IMR-90 (cell line): ENCODE measurements around the gene STKLD1. TPM values are rescaled to one million over a fixed set of nuclear protein-coding genes. Genes with fewer than 3 reads are reported as not detected.
"Not testable (repeated sequence)": the region's sequence is repeated elsewhere in the genome, so short reads cannot be mapped to it uniquely, and the experiment has no call there.

Experiments used
- ATAC-seq: fragments of 200-7000 bp; cut with Tn5 transposase; 2 replicates; pipeline ENCODE4 v1.9.1; 2020; ENCODE audit warnings: low read depth, mild to moderate bottlenecking, moderate library complexity
- BruUV-seq: library from RNA; stranded (reverse); fragments of 400-500 nt; replicated peaks from 2 replicates; lab custom pipeline; 2021; lab: Mats Ljungman, UMichigan
- CTCF ChIA-PET: fragments of 300-600 bp; formaldehyde crosslinking; extraction: SDS; loops from one replicate; lab custom pipeline; 2021; ENCODE audit warnings: antibody characterized with exemption; lab: Yijun Ruan, JAX
- POLR2A ChIA-PET: fragments of 300-600 bp; sonication (Branson Sonifier 250); formaldehyde crosslinking; loops from one replicate; lab custom pipeline; 2022; ENCODE audit warnings: antibody characterized with exemption; ENCODE audit not compliant: unreplicated experiment; lab: Charles Lee
- DNase-seq: peaks from one replicate; pipeline ENCODE4 v3.0.0; 2013
- H2AFZ ChIP-seq: replicated peaks from 2 replicates; pipeline ENCODE3; 2013; ENCODE audit warnings: low read length, mild to moderate bottlenecking; ENCODE audit not compliant: poor library complexity
- H2AK5ac ChIP-seq: 2 replicates; pipeline ENCODE4 v1.6.1; 2013; ENCODE audit warnings: low read depth, low read length, inconsistent platforms
- H2AK9ac ChIP-seq: replicated peaks from 2 replicates; pipeline ENCODE3; 2013; ENCODE audit warnings: mild to moderate bottlenecking, low read depth, low read length, moderate library complexity; ENCODE audit not compliant: poor library complexity
- H2BK120ac ChIP-seq: 2 replicates; pipeline ENCODE4 v1.6.1; 2013; ENCODE audit warnings: low read depth, low read length, inconsistent platforms
- H2BK15ac ChIP-seq: 3 replicates; pipeline ENCODE4 v1.6.1; 2013; ENCODE audit warnings: low read depth, low read length, inconsistent platforms
- H2BK20ac ChIP-seq: 2 replicates; pipeline ENCODE4 v1.6.1; 2013; ENCODE audit warnings: low read depth, mild to moderate bottlenecking, inconsistent platforms, low read length, moderate library complexity
- H2BK5ac ChIP-seq: 2 replicates; pipeline ENCODE4 v1.6.1; 2013; ENCODE audit warnings: mild to moderate bottlenecking, low read depth, low read length, inconsistent platforms; ENCODE audit not compliant: poor library complexity, severe bottlenecking
- H3K14ac ChIP-seq: replicated peaks from 2 replicates; pipeline ENCODE4 v1.6.1; 2013; ENCODE audit warnings: low read depth, low read length, inconsistent platforms
- H3K18ac ChIP-seq: 2 replicates; pipeline ENCODE4 v1.6.1; 2013; ENCODE audit warnings: low read depth, low read length, control low read depth
- H3K23ac ChIP-seq: 2 replicates; pipeline ENCODE4 v1.6.1; 2013; ENCODE audit warnings: low read depth, low read length, inconsistent platforms
- H3K27ac ChIP-seq: 2 replicates; pipeline ENCODE4 v1.5.1; 2013; ENCODE audit warnings: mild to moderate bottlenecking, control low read depth, low read length; ENCODE audit not compliant: insufficient read depth
- H3K27me3 ChIP-seq: 2 replicates; pipeline ENCODE4 v1.6.1; 2013; ENCODE audit warnings: low read length; ENCODE audit not compliant: control insufficient read depth, insufficient read depth
- H3K36me3 ChIP-seq: 2 replicates; pipeline ENCODE4 v1.6.1; 2013; ENCODE audit warnings: low read length, mixed read lengths; ENCODE audit not compliant: control insufficient read depth, insufficient read depth
- H3K4ac ChIP-seq: 2 replicates; pipeline ENCODE4 v1.6.1; 2013; ENCODE audit warnings: low read depth, low read length, inconsistent platforms
- H3K4me1 ChIP-seq: 2 replicates; pipeline ENCODE4 v1.6.1; 2013; ENCODE audit warnings: low read length, mixed read lengths; ENCODE audit not compliant: control insufficient read depth, insufficient read depth
- H3K4me2 ChIP-seq: 2 replicates; pipeline ENCODE4 v1.6.1; 2013; ENCODE audit warnings: low read depth, mild to moderate bottlenecking, control low read depth, low read length, moderate library complexity
- H3K4me3 ChIP-seq: 2 replicates; pipeline ENCODE4 v1.5.1; 2013; ENCODE audit warnings: low read depth, mild to moderate bottlenecking, control low read depth, low read length, moderate library complexity; ENCODE audit not compliant: insufficient read depth
- H3K56ac ChIP-seq: 2 replicates; pipeline ENCODE4 v1.6.1; 2013; ENCODE audit warnings: low read length, inconsistent platforms; ENCODE audit not compliant: insufficient read depth; ENCODE audit errors: extremely low read depth
- H3K79me1 ChIP-seq, 2 experiments: 2 replicates each; pipeline ENCODE4 v1.6.1; 2013; ENCODE audit warnings: low read length in 2 of 2, inconsistent platforms in 1 of 2, low read depth in 1 of 2
- H3K9ac ChIP-seq: 2 replicates; pipeline ENCODE4 v1.6.1; 2013; ENCODE audit warnings: low read depth, low read length, control low read depth
- H3K9me1 ChIP-seq: 2 replicates; pipeline ENCODE4 v1.6.1; 2013; ENCODE audit warnings: low read length, inconsistent platforms; ENCODE audit not compliant: insufficient read depth
- H3K9me3 ChIP-seq: 2 replicates; pipeline ENCODE4 v1.6.1; 2013; ENCODE audit warnings: low read length; ENCODE audit not compliant: control insufficient read depth, insufficient read depth
- H4K20me1 ChIP-seq: 2 replicates; pipeline ENCODE4 v1.6.1; 2013; ENCODE audit warnings: low read length, inconsistent platforms; ENCODE audit not compliant: insufficient read depth
- H4K5ac ChIP-seq: 2 replicates; pipeline ENCODE4 v1.6.1; 2013; ENCODE audit warnings: mild to moderate bottlenecking, low read depth, low read length, control low read depth
- H4K8ac ChIP-seq, 2 experiments: 2 replicates each; pipeline ENCODE4 v1.6.1; 2013; ENCODE audit warnings: low read depth in 2 of 2, low read length in 2 of 2, control low read depth in 1 of 2, inconsistent platforms in 1 of 2
- H4K91ac ChIP-seq: 2 replicates; pipeline ENCODE4 v1.6.1; 2013; ENCODE audit warnings: low read depth, low read length, inconsistent platforms; ENCODE audit not compliant: insufficient read depth
- WGBS, 2 experiments: methylation state at CpG; one replicate each; pipeline versions ENCODE4 v1.1.5 to v1.1.7; 2013; ENCODE audit warnings: missing lambda C conversion rate in 2 of 2; ENCODE audit not compliant: insufficient read length in 1 of 2; ENCODE audit errors: extremely low coverage in 2 of 2; 5-methylcytosine and 5-hydroxymethylcytosine counted together
- dilution Hi-C: fragments of 300-500 bp; cut with HindIII; formaldehyde crosslinking; loops from one replicate; pipeline ENCODE4 v1.14.3; 2018; ENCODE audit warnings: low sequenced_read_pairs; ENCODE audit not compliant: unreplicated experiment
- in situ Hi-C: fragments of 300-500 bp; cut with MboI; formaldehyde crosslinking; loops from 3 replicates; pipeline ENCODE4 v1.14.3; 2019; ENCODE audit warnings: low sequenced_read_pairs, inconsistent platforms, mixed read lengths
- intact Hi-C: fragments of 100-400 bp; cut with micrococcal nuclease; formaldehyde crosslinking; loops from 2 replicates; pipeline ENCODE4 v1.10.0; 2022
- polyA plus RNA-seq, 3 experiments: library from polyadenylated mRNA; depleted of rRNA; stranded (reverse); fragments of >200 nt; gene quantifications; 2 replicates each; pipeline ENCODE4 v1.2.3, GENCODE V29; 2012; ENCODE audit warnings: low replicate concordance in 1 of 3
- total RNA-seq: library from RNA; depleted of rRNA; stranded (reverse); fragments of >200 nt; gene quantifications from 2 replicates; pipeline ENCODE4 v1.2.3, GENCODE V29; 2012

The STKLD1 gene
- total and polyA plus RNA-seq, 2 of the 4 experiments (the other 2 are of a cell fraction): 0.54 to 0.65 TPM

DNA sequence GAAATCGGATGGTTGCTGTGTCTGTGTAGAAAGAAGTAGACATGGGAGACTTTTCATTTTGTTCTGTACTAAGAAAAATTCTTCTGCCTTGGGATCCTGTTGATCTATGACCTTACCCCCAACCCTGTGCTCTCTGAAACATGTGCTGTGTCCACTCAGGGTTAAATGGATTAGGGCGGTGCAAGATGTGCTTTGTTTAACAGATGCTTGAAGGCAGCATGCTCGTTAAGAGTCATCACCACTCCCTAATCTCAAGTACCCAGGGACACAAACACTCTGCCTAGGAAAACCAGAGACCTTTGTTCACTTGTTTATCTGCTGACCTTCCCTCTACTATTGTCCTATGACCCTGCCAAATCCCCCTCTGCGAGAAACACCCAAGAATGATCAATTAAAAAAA, 15.3 kb downstream of the STKLD1 start:
- H3K56ac ChIP-seq, H3K4me3 ChIP-seq, H3K4ac ChIP-seq, in situ Hi-C loops, H2AFZ ChIP-seq, H3K27ac ChIP-seq, H4K5ac ChIP-seq, BruUV-seq, H2BK120ac ChIP-seq, H3K4me1 ChIP-seq, H3K18ac ChIP-seq, H3K36me3 ChIP-seq, H3K79me1 ChIP-seq, H2BK20ac ChIP-seq, H3K9me1 ChIP-seq, H4K20me1 ChIP-seq, POLR2A ChIA-PET, H4K8ac ChIP-seq, H2AK5ac ChIP-seq, H2BK5ac ChIP-seq, intact Hi-C loops, DNase-seq, H3K23ac ChIP-seq, ATAC-seq, H4K91ac ChIP-seq, H3K4me2 ChIP-seq, H3K9ac ChIP-seq, CTCF ChIA-PET, H2AK9ac ChIP-seq, dilution Hi-C loops, H3K14ac ChIP-seq, H2BK15ac ChIP-seq, H3K9me3 ChIP-seq: not testable (repeated sequence)
- no CpG with 5 or more reads among the region's 4 CpGs for WGBS, 2 experiments
- peaks cover 27% of the 10 kb centered on the region for H3K27me3 ChIP-seq

DNA sequence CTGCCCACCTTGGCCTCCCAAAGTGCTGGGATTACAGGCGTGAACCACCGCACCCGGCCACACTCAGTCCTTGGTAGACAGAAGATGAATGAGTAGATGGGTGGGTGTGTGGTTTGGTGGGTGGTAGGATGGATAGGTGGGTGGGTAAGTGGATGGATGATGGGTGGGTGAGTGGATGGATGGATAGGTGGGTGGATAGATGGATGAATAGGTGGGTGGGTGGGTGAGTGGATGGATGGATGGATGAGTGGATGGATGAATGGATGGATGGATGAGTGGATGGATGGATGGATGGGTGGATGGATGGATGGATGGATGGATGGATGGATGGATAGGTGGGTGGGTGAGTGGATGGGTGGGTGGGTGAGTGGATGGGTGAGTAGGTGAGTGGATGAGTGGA, 16.1 kb downstream of the STKLD1 start:
- H2BK15ac ChIP-seq, H3K9me3 ChIP-seq, H3K56ac ChIP-seq, intact Hi-C loops, H3K14ac ChIP-seq, H3K4me1 ChIP-seq, H4K91ac ChIP-seq, ATAC-seq, H3K9ac ChIP-seq, H3K4me3 ChIP-seq, H3K18ac ChIP-seq, H2BK20ac ChIP-seq, H3K27ac ChIP-seq, H4K20me1 ChIP-seq, H3K79me1 ChIP-seq, in situ Hi-C loops, H2AK9ac ChIP-seq, H2BK5ac ChIP-seq, DNase-seq, H2AK5ac ChIP-seq, CTCF ChIA-PET, H4K5ac ChIP-seq, H3K23ac ChIP-seq, H2BK120ac ChIP-seq, BruUV-seq, H3K9me1 ChIP-seq, H3K36me3 ChIP-seq, H3K4ac ChIP-seq, H4K8ac ChIP-seq, H2AFZ ChIP-seq, H3K4me2 ChIP-seq, dilution Hi-C loops: not testable (repeated sequence)
- 96% methylated on average over 3 of the region's 3 CpGs; no CpG with 5 or more reads in 1 of the 2 experiments for WGBS, 2 experiments
- POLR2A ChIA-PET: interaction anchor here (0.7 kb wide), 1 partner anchor 9 kb away, joined by 8 read pairs; no protein-coding TSS in a partner anchor
- peaks cover 31% of the 10 kb centered on the region for H3K27me3 ChIP-seq
